ENCODE results near the gene EXOC6.

The EXOC6 gene

DNA sequence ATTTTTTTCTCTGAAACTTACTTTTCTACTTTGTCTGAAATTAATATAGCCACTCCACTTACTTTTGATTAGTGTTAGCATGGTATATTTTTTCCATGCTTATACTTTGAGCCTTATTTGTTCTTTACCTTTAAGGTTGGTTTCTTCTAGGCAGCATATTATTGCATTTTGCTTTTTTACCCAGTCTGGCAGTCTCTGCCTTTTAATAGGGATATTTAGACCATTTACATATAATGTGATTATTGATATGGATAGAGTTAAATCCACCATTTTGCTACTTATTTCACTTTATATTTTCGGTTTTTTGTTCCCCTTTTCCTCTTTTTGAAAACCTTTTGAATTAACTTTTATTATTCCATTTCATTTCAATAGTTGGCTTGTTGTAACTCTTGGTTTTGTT is 255.6 kb downstream of the EXOC6 start:
- no peak for TF ChIP-seq CTCF (IDR thresholded peaks at IDR 0.05; ENCODE audit: extremely low read depth, missing control alignments)
- DNase-seq (ENCODE audit: low spot score), result no peak

- DNase-seq (ENCODE audit: low spot score), result no peak
- TF ChIP-seq CTCF (IDR thresholded peaks at IDR 0.05; ENCODE audit: extremely low read depth, missing control alignments), result no peak
These were observed 258.3 kb downstream of the EXOC6 start for GRCh38 chr10:93106631-93107072.
